ENCODE results near the gene NQO2. TPM values are rescaled to one million over a fixed set of nuclear protein-coding genes. Genes with fewer than 3 reads are reported as not detected.

NQO2 gene
- total and polyA plus RNA-seq, 10 of the 15 experiments (the other 5 are each of a cell fraction or from before 2014, with no cell fraction given): 0.55 to 2.6 (median 0.80) TPM

DNA sequence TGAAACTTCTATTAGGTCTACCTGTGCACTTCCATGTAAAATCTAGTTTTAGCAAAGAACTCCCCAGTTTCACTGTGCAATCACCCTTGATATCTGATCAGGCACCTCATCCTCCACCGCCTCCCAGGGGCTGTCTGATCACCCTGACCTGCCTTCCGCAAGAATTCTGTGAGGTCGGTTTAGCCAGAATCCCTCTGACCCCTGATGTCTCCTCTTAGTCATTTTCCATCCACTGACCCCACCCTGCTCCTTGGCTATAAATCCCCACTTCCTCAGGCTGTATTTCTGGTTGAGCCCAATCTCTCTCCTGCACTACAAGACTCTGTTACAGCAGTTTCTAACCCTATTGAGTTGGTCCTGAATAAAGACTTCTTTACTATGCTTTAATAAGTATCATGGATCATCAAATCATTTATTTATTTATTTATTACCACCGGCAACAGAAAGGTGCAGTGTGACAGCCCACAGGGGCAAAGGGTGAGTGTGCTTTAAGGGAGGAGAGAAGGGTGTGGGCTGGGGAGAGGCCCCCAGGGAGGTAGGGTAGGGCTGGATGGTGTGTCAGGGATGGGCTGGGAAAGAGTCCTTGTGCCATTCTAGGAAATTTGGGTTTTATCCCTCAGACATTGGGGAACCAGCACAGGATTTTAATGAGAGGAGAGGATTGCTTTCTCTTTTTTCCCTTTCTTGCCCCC is 17.1 kb upstream of the NQO2 start:
- ChIA-PET RAD21 (ENCODE audit: unreplicated experiment) (no interaction called here), POLR2A (no interaction called here), SMC1A (ENCODE audit: uncharacterized antibody, unreplicated experiment) (no interaction called here), CTCF (interaction anchor here (1.9 kb wide), 1 partner anchor 30 kb away, joined by 6 read pairs; no protein-coding TSS in a partner anchor)
- Histone ChIP-seq H3K4me1 (ENCODE audit: control insufficient read depth, insufficient read depth, low read length) (no peaks in the 10 kb centered on the region), H3K27ac (ENCODE audit: control insufficient read depth, insufficient read depth) (no peak overlapping the region), H3K9me3 (replicated peaks; ENCODE audit: control insufficient read depth, insufficient read depth, low read length) (no peaks in the 10 kb centered on the region), H3K36me3 (ENCODE audit: control insufficient read depth in 2 of 2, insufficient read depth in 2 of 2, low read length in 1 of 2) (no peaks in the 10 kb centered on the region), H3K27me3 (replicated peaks in 1 of 2; ENCODE audit: control insufficient read depth in 2 of 2, insufficient read depth in 2 of 2, low read length in 1 of 2) (peaks cover 0 to 2% of the 10 kb centered on the region in 2 experiments; a peak in 3 of 4 replicates), H2AFZ (ENCODE audit: control insufficient read depth, low read depth, low read length) (no peak overlapping the region), H3K4me2 (ENCODE audit: control insufficient read depth, insufficient read depth) (no peak overlapping the region), H4K20me1 (ENCODE audit: control insufficient read depth, insufficient read depth) (no peaks in the 10 kb centered on the region), H3K79me2 (ENCODE audit: control insufficient read depth, insufficient read depth, low read length) (no peaks in the 10 kb centered on the region), H3K4me3 (no peak overlapping the region), H3K9ac (ENCODE audit: control insufficient read depth, insufficient read depth, low read length) (no peak overlapping the region)
- no TSS peak for BruUV-seq (replicated peaks)
- TF ChIP-seq, protein P1, sequence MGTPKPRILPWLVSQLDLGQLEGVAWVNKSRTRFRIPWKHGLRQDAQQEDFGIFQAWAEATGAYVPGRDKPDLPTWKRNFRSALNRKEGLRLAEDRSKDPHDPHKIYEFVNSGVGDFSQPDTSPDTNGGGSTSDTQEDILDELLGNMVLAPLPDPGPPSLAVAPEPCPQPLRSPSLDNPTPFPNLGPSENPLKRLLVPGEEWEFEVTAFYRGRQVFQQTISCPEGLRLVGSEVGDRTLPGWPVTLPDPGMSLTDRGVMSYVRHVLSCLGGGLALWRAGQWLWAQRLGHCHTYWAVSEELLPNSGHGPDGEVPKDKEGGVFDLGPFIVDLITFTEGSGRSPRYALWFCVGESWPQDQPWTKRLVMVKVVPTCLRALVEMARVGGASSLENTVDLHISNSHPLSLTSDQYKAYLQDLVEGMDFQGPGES (IDR thresholded peaks at IDR 0.05): no peak
- TF ChIP-seq SRF (IDR thresholded peaks at IDR 0.05; ENCODE audit: low read depth in 2 of 2, low read length in 2 of 2) (no peak), EP300 (IDR thresholded peaks at IDR 0.05; ENCODE audit: borderline replicate concordance in 1 of 2, control insufficient read depth in 1 of 2, low read depth in 2 of 2, low read length in 2 of 2) (no peak), TCF3 (IDR thresholded peaks at IDR 0.05; ENCODE audit: borderline replicate concordance, insufficient read depth, low read depth, low read length) (no peak), SUPT20H (IDR thresholded peaks at IDR 0.05; ENCODE audit: borderline replicate concordance, control insufficient read depth, low read depth, low read length) (no peak)
- no peak for DNase-seq (ENCODE audit: low read depth, low spot score)
- ATAC-seq: no peak
- FAIRE-seq: no peak
- WGBS (ENCODE audit: insufficient coverage, insufficient replicate concordance, low lambda C conversion rate, missing lambda C conversion rate): 65% methylated on average over 4 of the region's 4 CpGs
- intact Hi-C loops (cut with micrococcal nuclease; ENCODE audit: unreplicated experiment): no loop called here
- in situ Hi-C loops (cut with MboI): no loop called here
